Measurements from ENCODE around the gene FERMT3. TPM values are rescaled to one million over a fixed set of nuclear protein-coding genes. Genes with fewer than 3 reads are reported as not detected.

Gene FERMT3
- total and polyA plus RNA-seq, 2 of the 8 experiments (the other 6 are each of a cell fraction or from before 2014, with no cell fraction given) = 1.4 to 3.7 TPM

DNA sequence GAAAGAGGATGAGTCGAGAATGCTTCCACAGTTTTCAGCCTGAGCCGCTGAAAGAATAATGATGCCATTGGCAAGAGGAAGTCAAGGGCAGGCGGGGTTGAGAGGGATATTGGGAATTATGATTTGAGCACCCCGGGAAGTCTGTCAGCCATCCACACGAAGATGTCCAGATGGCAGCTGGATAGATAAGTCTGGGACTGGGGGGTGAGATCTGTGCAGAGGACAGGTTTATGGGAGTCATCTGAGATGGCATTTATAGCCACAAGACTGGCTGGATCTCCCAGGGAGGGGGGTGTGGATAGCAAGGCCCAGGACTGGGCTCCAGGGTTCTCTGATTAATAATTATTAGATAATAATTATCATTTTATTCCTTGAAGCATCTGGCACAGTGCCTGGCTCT, 25.6 kb upstream of the FERMT3 start:
- ChIA-PET POLR2A (ENCODE audit: partially characterized antibody) (interaction anchor here (0.6 to 9.7 kb wide), 10 partner anchors 10 to 183 kb away, joined by 3 to 48 read pairs (median 4); partner anchors contain the start of genes MACROD1, NUDT22 and TRPT1), CTCF (ENCODE audit: partially characterized antibody) (interaction anchor here (0.8 to 2.4 kb wide), 8 partner anchors 14 to 246 kb away, joined by 3 to 7 read pairs (median 4); partner anchors contain the start of gene FERMT3)
- peak overlapping the region in 1 of 2 experiments; percentile 31; a peak in 1 of 4 replicates for H3K4me2 ChIP-seq (ENCODE audit: insufficient read depth in 1 of 2, low read depth in 2 of 2, low read length in 2 of 2)
- peaks cover 6% of the 10 kb centered on the region for H3K23me2 ChIP-seq (ENCODE audit: low read depth, low read length)
- H4K5ac ChIP-seq (ENCODE audit: insufficient read length, low read depth, low read length) = no peak overlapping the region
- peaks cover 0 to 9% (median 3%) of the 10 kb centered on the region in 4 experiments; a peak in 6 of 7 replicates for H3K4me1 ChIP-seq (replicated peaks in 1 of 4; ENCODE audit: control insufficient read depth in 3 of 4, insufficient read depth in 4 of 4, low read length in 3 of 4)
- H3K4me3 ChIP-seq (ENCODE audit: extremely low read depth in 1 of 4, insufficient read depth in 2 of 4, low read depth in 3 of 4, low read length in 4 of 4) = no peak overlapping the region
- no peaks in the 10 kb centered on the region for H3K27me3 ChIP-seq (replicated peaks in 1 of 4; ENCODE audit: control insufficient read depth in 3 of 4, extremely low read depth in 1 of 4, insufficient read depth in 3 of 4, low read length in 3 of 4)
- H3K56ac ChIP-seq (replicated peaks; ENCODE audit: insufficient read length, low read depth, low read length) = no peak overlapping the region
- H3K79me1 ChIP-seq (ENCODE audit: low read depth, low read length) = no peaks in the 10 kb centered on the region; the same call in 1 of the 2 replicates
- peaks cover 0 to 7% (median under 1%) of the 10 kb centered on the region in 4 experiments; a peak in 2 of 8 replicates for H3K36me3 ChIP-seq (ENCODE audit: control insufficient read depth in 2 of 4, insufficient read depth in 4 of 4, low read length in 3 of 4)
- 93% methylated on average over 5 of the region's 5 CpGs; no CpG with 5 or more reads in 1 of the 2 experiments for WGBS, 2 experiments (ENCODE audit: extremely low coverage in 1 of 2, insufficient coverage in 1 of 2, insufficient read length in 1 of 2, insufficient replicate concordance in 2 of 2, low coverage in 1 of 2, low lambda C conversion rate in 2 of 2, missing lambda C conversion rate in 1 of 2)
- no peak overlapping the region for H3K23ac ChIP-seq (ENCODE audit: insufficient read length)
- H2BK5ac ChIP-seq (ENCODE audit: low read depth, low read length) = no peak overlapping the region
- no peak overlapping the region for H2BK12ac ChIP-seq (ENCODE audit: low read depth, low read length)
- H3K79me2 ChIP-seq (ENCODE audit: control insufficient read depth in 1 of 2, insufficient read depth in 2 of 2, low read length in 2 of 2) = peaks cover 0 to 23% of the 10 kb centered on the region in 2 experiments; a peak in 2 of 4 replicates
- FAIRE-seq (no peak), DNase-seq (ENCODE audit: low read depth in 1 of 2, low spot score in 2 of 2) (no peak)
- no peak overlapping the region for H2BK120ac ChIP-seq (replicated peaks; ENCODE audit: low read depth, low read length)
- peaks cover 1 to 10% of the 10 kb centered on the region in 2 experiments for H4K20me1 ChIP-seq (replicated peaks in 1 of 2; ENCODE audit: control insufficient read depth in 1 of 2, insufficient read depth in 2 of 2, low read length in 2 of 2)
- no peaks in the 10 kb centered on the region for H3K9me3 ChIP-seq (ENCODE audit: insufficient read depth in 2 of 2, low read depth in 1 of 2, low read length in 1 of 2)
- no peak overlapping the region for H2BK15ac ChIP-seq (ENCODE audit: low read length)
- no peak overlapping the region for H2AK5ac ChIP-seq (ENCODE audit: low read depth, low read length)
- no peak overlapping the region for H2AFZ ChIP-seq (ENCODE audit: low read length)
- no peak overlapping the region for H4K91ac ChIP-seq (replicated peaks; ENCODE audit: insufficient read length, low read length)
- TF ChIP-seq CEBPB (IDR thresholded peaks at IDR 0.05; ENCODE audit: low read depth, low read length) = no peak
- no peak for TF ChIP-seq SIRT6 (IDR thresholded peaks at IDR 0.05; ENCODE audit: low read length)
- TF ChIP-seq ASH2L (IDR thresholded peaks at IDR 0.05; ENCODE audit: low read length) = no peak
- TF ChIP-seq SIN3A (conservative IDR thresholded peaks at IDR 0.05 in 1 of 2, IDR thresholded peaks at IDR 0.05 in 1 of 2; ENCODE audit: low read depth in 1 of 2, low read length in 2 of 2) = no peak
- no peak overlapping the region for H3K18ac ChIP-seq (ENCODE audit: extremely low read depth, low read length)
- no peak overlapping the region for H2BK20ac ChIP-seq (ENCODE audit: low read length)
- no peak overlapping the region for H3K27ac ChIP-seq (ENCODE audit: low read depth, low read length)
- no peak overlapping the region for H3K9ac ChIP-seq (replicated peaks in 1 of 4; ENCODE audit: extremely low read depth in 1 of 4, low read depth in 3 of 4, low read length in 3 of 4)
- H4K8ac ChIP-seq (ENCODE audit: extremely low read depth, insufficient read depth, low read length) = no peak overlapping the region
- H3K4ac ChIP-seq (replicated peaks; ENCODE audit: insufficient read length, low read depth, low read length) = no peak overlapping the region
- H3K14ac ChIP-seq (ENCODE audit: insufficient read length) = no peak overlapping the region

Measured in H1 (cell line).